ENCODE data around the gene LRCH3.

LRCH3 gene

DNA sequence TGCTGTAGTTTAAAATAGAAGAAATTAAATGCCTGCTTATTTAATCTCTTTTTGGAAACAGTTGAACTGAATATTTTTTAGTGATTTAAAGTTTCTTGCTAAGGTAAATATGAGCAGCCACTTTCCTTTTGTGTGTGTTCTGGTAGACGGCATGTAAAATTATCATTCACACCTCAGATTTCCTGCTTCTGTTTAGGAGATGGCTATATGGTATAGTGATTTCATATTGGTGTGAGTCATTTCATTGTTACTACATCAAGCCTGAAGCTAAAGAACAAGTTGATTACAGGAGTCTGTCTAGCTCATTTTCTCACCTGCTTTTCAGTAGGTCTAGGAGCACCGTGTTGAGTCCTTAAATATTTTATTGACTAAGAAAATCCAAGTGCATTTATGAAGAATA, 2.2 kb downstream of the LRCH3 start:
- no peak for DNase-seq

DNA sequence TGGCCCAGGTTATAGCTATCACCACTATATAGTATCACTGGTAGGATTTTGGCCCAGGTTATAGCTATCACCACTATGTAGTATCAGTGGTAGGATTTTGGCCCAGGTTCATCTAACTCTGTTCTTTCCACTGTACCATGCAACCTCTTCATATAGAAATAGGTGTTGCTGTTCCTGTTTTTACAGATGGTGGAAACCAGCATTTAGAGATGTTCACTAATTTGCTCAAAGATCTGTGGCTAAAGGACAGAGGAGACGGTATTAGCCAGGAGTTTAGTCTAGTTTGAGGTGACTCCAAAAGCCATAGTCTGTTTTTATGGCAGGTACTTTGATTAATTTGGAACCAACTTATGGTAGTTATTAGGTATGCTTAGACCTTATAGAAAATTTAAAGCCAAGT, 3.1 kb downstream of the LRCH3 start:
- no peak for DNase-seq

DNA sequence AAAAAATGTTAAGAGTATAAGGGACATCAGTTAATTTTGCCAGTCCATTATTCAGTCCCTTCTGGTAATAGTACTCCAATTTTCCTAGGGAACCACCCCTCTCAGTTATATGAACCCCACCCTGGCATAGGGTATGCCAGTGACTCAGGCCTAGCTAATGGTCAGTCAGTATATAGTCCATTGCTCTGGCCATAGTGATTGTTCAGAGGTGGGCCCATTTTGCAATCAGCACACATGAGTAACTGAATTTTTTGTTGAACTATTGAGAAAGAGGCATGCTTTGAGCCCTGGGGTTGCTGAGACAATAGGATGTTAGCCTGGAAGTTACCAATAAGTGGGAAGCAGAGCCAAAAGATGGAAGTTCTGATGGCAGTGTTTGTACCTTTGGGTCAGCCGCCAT, 4.1 kb downstream of the LRCH3 start:
- no peak for DNase-seq

DNA sequence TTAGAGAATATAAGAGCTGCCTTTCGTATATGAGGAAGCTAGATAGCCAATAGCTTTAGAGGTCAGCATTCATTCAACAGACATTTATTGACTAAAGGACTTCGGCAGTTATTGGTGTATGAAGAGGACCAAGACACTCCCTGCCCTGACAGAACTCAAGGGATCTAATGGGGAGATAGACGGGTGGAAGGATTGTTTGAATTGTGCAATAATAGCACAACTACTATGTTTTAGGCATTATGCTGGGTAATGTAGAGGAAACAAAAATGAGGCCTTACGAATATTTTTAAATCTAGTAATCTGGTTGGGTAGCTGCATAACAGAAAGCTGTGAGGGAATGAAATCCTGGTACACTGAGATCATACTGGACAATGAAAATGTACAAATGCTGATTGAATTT, 5.0 kb downstream of the LRCH3 start:
- DNase-seq: no peak

DNA sequence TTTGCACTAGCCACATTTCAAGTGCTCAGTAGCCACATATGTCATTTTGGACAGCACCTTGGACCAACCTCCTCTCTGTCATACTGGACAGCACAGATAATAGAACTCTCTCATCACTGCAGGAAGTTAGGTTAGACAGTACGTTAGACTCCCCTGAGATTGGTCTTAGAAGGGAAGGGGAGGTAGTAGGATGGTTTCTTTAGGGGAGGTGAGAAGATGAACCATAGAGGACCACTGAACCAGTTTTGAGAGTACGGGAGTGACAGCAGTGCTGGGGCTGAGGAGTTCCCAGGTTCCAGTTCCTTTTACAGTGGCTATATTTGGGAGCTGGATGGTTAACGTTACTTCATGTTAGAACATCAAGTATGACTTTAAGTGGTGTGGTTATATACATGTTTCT, 7.8 kb downstream of the LRCH3 start:
- DNase-seq: no peak

DNA sequence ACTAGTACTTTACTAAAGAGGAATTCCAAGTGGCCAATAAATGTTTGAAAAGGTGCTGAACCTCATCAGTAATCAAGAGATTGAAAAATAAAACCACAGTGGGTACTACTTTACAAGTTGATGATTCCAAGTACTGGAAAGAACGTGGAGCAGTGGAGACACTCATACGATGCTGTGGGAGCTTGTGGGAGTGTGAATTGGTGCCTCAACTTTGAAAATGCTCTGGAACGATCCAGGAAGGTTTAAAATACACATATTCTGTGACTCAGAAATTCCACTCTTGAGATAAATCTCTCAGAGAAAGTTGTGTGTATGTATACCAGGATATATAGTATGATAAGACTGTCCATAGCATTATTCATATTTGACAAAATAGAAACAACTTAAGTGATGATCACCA, 9.3 kb downstream of the LRCH3 start:
- DNase-seq: no peak

DNA sequence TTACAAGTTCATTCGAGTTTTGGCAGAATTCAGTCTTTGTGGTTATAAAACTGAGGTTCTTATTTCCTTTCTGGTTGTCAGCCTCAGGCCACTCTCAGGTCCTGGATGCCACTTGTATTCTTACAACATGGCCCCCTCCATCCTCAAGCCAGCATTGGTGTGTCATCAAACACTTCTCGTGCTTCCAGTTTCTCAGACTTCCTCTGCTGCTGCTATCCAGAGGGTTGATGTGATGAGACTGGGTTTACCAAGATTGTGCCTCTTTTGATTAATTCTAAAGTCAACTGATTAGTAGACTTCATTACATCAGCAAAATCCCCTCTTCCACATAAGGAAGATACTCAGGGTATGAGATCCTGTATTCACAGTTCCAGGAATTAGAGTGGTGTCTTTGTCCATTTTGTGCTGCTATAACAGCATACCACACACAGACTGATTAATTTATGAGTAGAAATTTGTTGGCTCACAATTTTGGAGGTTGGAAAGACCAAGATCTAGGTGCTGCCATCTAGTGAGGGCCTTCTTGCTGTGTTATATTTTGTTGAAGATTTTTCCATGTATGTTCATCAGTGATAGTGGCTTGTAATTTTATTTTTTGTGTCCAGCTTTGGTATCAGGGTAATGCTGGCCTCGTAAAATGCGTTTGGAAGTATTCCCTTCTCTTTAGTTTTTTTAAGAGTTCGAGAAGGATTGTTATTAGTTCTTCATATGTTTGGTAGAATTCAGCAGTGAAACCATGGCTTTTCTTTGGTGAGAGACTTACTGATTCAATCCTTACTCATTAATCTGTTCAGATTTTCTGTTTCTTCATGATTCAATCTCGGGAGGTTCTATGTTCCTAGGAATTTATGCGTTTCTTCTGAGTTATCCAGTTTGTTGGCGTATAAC, 11.1 kb downstream of the LRCH3 start:
- DNase-seq: no peak

DNA sequence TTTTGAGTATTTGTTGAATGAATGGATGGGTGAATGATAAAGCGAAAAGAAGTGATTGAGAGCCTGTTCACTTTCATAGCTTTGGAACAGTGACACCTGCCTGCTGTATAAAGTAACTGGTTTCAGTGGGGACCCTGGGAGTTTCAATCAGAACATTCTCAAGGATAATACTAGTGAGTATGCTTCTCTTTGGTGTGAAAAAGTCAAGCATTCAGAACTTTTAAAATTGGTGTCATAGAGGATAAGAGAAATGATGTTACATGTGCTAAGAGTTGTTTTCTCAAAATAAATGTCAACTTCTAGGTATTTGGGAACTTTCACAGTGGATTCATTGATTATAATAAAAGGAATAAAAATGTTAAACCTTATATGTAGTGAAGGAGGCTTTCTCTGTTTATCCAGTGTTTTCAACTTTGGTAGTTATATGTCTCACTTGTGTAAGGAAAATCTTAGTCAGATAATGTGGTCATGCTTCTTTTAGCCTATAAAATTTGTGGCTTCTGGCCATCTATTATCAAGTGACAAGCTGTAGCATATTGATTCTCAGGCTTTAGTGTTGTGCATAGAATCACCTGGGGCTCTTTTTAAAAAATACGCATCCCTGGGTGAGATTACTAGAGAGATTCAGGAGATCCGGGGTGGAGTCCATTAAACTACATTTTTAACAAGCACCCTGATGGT, 11.9 kb downstream of the LRCH3 start:
- no peak for DNase-seq

DNA sequence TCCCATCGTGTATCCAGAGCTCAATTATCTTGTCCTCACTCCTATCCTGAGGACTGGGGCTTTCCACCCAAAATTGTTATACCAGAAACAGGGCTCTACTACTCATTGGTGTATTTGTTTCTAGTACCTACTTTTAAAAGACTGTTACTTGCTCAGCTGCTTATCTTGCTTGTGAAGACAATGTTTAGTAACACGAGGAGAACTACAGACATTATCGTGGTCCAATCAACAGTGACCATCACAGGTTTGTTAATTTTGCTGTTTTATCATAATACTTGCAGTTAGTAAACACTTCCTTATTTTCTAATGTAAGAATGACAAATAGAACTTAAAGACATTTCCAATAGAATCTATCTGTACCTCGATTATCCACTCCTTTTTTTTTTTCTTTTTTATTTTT, 13.5 kb downstream of the LRCH3 start:
- no peak for DNase-seq

DNA sequence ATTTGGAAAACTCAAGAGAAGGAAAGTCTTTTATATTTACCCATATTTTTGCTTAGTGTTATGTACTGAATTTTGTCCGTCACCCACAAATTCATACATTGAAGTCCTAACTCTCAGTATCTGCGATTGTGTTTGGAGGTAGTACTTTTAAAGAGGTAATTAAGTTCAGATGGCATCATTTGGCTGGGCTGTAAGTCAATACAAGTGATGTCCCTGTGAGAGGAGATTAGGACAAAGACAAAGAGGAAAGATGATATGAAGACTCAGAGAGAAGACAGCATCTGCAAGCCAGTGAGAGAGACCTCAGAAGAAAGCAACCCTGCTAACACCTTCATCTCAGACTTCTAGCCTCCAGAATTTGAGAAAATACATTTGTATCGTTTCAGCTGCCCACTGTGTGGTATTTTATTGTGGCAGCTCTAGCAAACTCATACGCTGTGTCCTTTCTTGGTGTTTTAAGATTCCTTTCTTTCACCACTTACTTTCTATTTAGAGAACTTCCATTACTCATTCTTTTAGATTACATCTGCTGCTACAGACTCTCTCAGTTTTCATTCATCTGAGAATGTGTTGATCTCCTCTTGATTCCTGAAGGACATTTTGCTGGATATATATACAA, 17.0 kb downstream of the LRCH3 start:
- no peak for DNase-seq

DNA sequence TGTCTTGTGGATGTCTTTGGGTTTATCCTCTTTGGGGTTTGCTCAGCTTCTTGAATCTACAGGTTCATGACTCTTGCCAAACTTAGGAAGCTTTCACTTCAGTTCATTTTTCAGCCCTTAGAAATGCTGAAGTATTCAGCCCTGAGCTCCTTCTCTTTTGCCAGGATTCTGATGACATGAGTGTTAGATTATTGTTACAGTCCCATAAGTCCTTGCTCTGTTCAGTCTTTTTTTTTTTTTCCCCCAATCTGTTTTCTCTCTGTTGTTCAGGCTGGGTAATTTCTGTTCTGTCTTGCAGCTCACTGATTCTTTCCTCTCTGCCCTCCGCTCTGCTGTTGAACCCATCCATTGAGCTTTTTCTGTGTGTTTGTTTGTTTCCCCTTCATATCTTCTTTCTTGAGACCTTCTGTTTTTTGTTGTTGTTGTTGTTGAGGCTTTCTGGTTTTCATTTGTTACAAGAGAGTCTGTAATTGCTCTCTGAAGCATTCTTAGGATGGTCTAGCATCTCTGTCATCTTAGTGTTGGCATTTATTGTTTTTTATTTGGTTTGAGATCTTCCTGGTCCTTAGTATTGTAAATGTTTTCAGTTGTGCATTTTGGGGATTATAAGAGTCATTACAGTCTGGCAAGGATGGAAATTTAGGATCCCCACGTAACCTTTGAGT, 18.4 kb downstream of the LRCH3 start:
- no peak for DNase-seq

DNA sequence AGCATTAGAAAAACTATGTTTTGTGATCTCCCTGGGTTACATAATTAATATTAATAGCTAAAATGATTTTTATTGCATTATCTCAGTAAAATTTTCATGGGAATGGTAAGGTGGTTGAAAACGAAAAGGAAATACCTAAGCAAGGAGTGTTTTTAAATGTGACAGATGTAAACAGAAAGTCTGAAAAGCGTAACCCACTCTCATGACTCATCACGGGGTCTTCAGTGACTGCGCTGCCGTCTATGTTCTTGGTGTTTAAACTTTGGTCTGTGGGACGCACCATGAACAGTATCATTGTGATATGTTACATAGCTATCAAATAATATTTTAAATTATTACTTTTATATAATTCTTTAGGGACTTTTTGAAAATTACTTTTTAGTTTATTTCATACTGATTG, 19.8 kb downstream of the LRCH3 start:
- no peak for DNase-seq

DNA sequence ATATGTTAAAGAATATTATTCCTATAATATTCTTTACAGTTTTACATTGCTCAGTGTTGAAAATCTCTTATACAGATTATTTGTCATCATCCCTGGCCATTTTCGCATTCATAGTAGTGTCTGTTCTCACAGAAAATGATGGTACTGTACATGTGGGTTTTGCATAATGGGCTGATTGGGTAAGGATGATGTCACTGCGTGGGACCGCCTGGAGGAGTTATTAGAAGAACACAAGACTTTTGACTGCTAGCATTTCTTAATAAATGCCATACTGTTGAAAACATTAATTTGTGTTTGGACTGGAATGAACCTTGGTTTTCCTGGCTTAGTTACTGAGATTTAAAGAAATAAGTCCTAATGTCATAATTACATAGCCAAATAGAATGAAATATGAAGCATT, 20.3 kb downstream of the LRCH3 start:
- DNase-seq: no peak

DNA sequence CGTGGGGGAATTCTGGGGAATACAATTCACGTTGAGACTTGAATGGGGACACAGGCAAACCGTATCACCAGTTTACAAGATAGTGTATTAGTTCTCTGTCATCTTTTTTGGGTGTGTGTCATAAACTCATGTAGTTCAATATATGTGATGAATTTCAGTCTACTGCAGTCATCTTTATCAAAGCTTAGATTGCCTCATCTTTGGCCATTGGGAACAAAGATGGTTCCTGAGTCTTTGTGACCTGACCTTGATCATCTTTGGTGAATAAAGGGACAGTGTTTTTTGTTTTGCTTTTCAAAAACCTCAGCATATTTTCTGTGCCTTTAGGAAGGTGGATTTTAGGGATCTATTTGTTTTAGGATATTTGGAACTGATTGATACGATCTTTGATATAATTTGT, 23.3 kb downstream of the LRCH3 start:
- DNase-seq: no peak

DNA sequence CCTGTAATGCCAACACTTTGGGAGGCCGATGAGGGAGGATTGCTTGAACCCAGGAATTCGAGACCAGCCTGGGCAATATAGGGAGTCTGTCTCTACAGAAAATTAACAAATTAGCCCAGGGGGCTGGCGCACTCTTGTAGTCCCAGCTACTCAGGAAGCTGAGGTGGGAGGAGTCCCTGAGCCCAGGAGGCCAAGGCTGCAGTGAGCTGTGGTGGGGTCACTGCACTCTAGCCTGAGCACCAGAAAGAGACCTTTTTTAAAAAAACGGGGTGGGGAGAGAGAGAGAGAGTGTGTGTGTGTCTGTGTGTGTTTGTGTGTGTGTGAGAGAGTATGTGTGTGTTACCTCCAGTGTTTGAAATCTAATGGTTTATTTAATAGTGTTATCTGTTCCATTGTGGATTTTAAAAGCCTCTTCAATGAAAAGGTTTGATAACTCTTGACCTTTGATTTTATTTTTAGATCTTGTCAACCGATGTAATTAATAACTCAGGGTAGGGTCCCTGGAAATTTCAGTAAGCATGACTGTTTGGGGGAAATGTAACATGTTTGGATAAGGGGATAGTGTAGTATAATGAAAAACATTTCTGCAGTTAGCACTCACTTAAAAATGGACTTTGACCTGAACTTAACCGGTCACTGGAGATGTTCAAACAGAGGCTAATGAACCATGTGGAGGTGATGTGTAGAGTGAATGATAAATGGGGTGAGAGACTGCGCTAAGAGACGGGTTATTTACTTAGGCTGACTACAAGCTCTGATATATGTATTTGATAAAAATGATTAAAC, 29.7 kb downstream of the LRCH3 start:
- DNase-seq: no peak

DNA sequence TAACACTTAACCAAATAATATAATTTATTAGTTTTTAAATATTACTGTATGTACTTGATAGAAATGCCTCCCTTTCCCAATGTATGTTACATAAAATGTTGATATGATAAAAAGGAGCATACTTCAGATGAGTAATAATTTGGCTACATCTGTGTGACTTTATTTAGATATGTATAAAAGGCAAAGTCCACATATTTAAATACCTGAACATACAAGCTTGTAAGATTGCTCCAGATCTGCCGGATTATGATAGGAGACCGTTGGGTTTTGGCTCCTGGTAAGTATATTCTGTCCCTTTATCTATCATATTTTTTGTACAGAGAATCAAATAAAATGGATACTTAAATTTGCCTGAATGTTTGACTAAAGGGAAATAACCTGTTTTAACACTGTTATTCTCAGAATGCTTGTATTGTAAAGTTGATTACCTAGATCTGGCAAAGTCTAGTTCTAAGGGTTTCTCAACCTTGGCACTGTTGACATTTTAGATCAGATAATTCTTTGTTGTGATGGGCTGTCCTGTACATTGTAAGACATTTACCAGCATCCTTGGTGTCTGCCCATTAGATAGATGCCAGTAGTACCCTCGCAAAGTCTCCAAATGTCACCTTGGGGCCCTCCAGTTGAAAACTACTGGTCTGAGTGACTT, 38.5 kb downstream of the LRCH3 start:
- DNase-seq: no peak

DNA sequence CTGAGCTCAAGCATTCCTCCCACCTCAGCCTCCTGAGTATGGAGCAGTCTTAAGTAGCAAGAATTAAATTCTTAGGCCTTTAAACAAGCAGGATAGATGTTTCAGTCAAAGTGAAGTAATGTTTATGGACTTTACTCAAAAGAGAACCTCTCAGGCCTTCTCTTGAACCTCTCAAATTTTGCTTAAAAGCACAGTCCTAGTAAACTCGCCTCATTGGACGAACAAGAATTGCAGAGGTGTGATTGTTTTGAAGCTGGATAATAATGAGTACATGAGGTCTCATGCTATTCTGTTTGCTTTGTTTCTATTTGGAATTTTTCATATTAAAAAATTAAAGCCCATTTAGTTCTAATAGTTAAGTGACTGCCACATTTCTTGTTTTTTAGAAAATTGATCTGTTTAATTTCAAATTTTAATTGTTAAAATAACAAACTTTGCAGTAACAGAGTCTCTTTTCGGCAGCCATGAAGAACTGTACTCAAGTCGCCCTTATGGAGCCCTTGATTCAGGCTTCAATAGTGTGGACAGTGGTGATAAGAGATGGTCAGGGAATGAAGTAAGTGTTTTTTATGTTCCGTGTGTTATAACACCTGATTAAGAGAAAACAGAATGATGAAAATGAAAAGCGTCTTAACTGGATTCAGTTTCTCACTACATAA, 39.4 kb downstream of the LRCH3 start:
- DNase-seq: no peak

DNA sequence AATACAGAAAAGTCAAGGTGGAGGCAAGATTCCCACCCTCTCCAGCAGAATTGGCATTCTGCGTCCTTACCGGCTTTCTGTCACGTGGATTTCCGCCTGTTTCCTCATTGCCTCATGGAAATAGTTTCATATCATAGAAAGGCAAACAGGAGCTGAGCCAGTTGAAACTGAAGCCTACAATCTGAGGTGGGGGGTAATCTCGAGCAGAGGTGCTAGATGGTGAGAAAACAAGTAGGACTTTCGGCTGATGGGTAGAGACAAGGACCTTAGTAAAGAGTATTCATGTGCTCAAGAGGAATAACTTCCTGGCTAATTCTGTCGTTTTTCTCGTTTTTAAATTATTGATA, 39.9 kb downstream of the LRCH3 start:
- no peak for DNase-seq

DNA sequence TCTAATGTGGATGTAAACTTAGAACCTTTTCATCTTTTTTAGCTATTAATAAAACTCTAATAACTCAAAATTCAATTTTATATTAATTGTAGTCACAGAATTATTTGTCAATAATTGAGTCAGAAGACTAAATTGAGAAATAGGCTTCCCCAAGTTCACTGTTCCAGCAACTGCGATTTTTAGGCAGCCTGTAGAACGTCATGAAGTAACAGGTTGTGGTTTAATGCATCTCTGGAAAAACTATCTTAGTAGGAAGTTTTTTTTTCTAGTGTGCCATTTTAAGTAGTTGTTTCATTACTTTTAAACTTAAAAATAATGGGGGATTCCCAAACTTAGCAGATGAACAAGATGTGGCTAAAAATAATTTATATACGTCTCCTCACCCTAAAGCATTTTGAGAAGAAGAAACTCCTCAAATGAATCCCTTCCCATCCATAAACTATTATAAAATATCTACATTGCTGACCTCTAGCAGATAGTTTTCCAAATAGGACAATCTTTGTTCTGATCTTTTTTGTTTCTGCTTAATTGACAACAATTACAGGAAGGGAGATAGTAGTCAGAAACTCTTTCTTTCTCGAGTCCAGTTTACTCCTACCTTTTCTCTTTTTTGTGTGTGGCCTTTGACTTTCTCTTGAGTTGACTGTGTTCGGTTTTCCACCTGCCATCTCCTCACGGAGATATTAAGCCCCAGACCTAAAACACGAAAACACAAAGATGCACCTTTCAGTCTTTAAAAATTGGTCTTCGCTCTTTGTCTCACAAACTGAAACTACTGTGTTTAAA, 43.1 kb downstream of the LRCH3 start:
- no peak for DNase-seq

DNA sequence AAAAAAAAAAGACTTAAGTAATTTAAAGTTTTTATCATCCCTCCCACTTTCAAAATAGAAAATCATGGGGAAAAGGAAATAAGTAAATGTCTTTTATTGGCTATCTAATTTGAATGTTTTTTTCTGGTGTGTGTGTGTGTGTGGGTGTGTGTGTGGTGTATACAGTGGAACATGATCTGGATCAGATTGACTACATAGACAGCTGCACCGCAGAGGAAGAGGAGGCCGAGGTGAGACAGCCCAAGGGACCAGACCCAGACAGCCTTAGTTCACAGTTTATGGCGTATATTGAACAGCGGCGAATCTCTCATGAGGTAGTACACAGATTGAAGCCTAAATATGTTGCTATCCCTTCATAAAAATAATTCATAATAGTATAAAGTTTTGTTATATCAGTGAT, 44.5 kb downstream of the LRCH3 start:
- DNase-seq: no peak

DNA sequence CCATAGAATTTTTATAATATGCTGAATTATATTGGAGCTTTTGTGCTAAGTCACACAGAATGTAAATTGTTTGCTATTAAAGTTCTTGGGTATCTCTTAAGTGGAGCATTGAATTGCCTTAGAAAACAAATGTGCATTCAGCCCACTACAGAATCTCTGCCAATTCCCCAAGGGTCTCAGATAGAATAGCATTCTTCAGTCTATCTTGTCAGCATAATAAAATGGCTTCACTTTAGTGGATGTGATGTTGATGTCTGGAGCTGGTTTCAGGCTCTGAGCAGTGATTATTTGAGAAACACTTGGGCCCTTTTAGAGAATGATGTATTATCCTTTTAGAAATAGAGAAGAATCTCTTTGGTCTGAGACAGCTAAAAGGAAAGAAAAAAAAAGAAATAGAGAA, 45.2 kb downstream of the LRCH3 start:
- DNase-seq: no peak
